Posterior cingulate gyrus (tissue), 11 donors: ENCODE results near the gene SUCO.
"Not testable (repeated sequence)": the region's sequence is repeated elsewhere in the genome, so short reads cannot be mapped to it uniquely, and the experiment has no call there.

Experiments
- DNase-seq, 10 donors: peaks; one replicate each; pipeline versions ENCODE4 v3.0.0 to v3.0.0-alpha.2; 2020 to 2021; ENCODE audit warnings: mixed read lengths in 3 of 10
- intact Hi-C: fragments of 100-400 bp; cut with DNase I; formaldehyde crosslinking; loops from one replicate; pipeline ENCODE4 v1.15.1; 2023

SUCO gene

DNA sequence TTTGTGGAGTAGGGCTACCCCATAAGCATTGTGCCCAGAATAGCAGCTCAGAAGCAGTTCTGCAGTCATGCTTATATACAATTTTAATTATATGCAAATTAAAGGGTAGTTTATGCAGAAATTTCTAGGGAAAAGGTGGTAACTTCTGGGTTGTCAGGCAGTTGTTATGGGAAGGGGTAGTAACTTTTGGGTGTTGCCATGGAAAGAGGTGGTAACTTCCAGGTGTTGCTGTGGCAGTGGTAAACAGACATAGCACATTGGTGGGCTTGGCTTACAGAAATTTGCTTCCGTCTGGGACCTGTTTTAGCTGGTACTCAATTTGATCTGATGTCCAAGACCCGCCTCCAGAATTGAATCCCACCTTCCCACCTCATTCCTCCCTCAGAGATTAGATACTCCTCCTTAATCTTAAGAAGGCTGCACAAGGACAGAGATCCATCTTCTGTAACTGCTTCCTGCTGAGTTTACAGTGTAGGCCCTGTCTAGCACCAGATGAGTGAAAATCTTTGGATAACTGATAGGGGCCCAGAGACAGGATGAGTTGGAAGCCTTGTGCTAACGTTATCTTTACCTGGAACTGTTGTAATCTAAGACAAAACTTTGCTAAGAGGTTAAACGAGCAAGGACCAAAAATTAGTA is 26.7 kb downstream of the SUCO start:
- intact Hi-C loops = no loop called here

GRCh38 chr1:172561252-172561651 is 28.3 kb downstream of the SUCO start:
- intact Hi-C loops = no loop called here
- DNase-seq = no peak

More for the DNA sequence above, 26.7 kb downstream of the SUCO start:
- DNase-seq = no peak

DNA sequence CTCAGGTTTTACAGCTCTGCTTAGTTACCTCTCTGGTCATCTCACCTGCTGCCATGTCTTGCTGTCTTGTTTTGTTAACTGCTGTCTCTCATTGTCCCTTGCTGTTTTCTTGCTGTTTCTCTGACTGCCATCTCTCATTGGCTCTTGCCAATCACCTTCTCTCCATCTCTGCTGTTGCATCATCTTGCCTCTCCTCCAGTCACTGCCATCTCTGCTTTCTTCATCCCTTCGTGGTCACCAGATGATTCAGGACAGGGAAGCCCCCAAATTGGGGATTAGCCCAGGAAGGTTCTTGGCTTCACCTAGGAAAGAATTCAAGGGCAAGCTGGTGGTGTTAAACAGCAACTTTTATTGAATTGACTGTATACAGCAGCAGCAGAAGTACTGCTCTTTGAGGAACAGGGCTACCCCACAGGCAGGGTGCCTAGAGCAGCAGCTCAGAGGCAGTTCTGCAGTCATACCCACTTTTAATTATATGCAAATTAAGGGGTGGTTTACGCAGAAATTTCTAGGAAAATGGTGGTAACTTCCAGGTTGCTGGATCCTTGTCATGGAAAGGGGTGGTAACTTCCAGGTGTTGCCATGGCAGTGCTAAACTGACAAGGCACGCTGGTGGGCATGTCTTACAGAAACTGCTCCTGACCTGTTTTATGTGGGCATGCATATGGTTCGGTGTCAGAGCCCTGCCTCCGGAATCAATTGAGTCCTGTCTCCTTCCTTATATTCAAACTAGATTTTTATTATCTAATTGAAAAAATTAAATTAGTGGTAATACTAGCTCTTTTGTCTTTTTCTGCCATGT is 33.4 kb downstream of the SUCO start:
- intact Hi-C loops = no loop called here
- DNase-seq = no peak

- peak in 1 of 10 donors; percentile 70 for DNase-seq
- intact Hi-C loops = no loop called here
Observed at GRCh38 chr1:172567720-172568119, 34.8 kb downstream of the SUCO start.

GRCh38 chr1:172574080-172574479 is 41.1 kb downstream of the SUCO start:
- intact Hi-C loops = no loop called here
- no peak for DNase-seq

- intact Hi-C loops = no loop called here
Observed at GRCh38 chr1:172578586-172578985, 45.6 kb downstream of the SUCO start.

DNA sequence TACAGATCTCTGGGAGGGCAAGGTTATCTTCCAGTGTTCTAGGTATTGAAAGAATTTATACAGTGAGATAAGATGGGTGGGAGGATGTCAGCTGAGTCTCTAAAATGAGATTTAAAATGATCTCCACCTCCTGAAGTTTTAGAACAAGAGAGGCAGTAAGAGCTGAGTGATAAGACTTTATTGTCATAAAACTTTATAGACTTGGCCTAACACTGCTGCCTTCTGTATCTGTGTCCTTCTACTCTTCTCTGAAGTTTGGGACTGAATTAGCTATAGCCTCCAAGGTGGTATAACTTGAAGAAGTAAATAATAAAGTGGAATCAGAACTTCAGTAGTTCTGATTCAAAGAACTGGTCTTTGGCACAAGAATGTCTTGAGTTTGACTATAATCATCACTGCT is 48.3 kb downstream of the SUCO start:
- intact Hi-C loops = no loop called here
- no peak for DNase-seq

More at GRCh38 chr1:172578586-172578985, 45.6 kb downstream of the SUCO start:
- DNase-seq = no peak

DNA sequence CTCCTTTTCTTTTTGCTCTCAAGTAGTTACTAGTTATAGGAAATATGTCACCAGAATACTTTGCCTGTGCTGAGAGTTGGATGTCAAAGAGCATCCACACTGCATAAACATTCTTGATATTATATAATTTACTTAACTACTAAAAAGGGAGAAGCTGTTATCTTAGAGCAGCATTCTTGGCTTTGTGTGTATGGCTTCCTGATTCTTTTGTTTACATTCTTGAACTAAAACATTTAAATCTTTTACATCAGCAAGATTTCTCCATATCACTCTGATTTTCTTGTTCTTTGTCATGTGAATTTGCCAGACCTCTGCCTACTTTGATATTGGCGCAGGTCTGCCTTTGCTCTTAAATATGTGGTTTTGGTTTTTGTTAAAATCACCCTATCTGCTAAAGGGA is 48.8 kb downstream of the SUCO start:
- intact Hi-C loops = no loop called here
- no peak for DNase-seq

DNA sequence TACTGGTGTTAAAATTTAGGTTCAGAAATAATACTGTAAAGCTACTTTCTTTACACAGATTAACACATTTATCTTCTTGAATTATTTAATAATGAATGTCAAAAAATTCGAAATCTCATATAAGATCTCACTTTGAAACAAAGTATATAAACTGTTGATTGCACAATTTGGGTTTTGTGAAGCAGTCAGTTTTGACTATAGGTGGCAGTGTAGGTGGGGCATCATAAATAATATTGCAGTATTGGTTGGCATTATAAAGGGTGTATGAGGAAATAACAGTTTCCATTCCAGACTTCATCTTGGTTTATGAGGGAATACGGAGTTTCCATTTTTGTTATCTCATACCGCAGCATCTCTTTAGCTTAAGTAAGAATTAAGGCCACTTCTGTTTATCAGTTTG is 49.9 kb downstream of the SUCO start:
- intact Hi-C loops = no loop called here
- DNase-seq = no peak

DNA sequence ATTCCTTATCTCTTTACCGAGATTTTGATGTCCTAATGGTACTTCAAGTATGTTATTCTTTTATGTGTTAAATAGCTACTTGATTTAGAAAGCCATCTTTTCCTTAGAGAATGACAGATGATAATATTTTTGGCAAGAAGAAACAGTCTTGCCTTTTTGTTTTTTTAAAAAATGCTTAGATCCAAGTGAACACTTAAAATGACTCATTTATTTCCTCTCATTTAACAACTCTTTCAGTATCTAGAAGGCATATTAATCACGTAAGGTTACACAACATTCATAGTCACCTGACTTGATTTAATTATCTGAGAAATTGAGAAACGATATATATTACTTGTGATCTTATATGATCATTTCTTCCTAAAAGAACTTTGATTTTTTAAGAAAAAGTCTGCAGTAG is 52.4 kb downstream of the SUCO start:
- intact Hi-C loops = no loop called here
- DNase-seq = no peak

GRCh38 chr1:172585861-172586260 is 52.9 kb downstream of the SUCO start:
- no peak for DNase-seq
- intact Hi-C loops = no loop called here

DNA sequence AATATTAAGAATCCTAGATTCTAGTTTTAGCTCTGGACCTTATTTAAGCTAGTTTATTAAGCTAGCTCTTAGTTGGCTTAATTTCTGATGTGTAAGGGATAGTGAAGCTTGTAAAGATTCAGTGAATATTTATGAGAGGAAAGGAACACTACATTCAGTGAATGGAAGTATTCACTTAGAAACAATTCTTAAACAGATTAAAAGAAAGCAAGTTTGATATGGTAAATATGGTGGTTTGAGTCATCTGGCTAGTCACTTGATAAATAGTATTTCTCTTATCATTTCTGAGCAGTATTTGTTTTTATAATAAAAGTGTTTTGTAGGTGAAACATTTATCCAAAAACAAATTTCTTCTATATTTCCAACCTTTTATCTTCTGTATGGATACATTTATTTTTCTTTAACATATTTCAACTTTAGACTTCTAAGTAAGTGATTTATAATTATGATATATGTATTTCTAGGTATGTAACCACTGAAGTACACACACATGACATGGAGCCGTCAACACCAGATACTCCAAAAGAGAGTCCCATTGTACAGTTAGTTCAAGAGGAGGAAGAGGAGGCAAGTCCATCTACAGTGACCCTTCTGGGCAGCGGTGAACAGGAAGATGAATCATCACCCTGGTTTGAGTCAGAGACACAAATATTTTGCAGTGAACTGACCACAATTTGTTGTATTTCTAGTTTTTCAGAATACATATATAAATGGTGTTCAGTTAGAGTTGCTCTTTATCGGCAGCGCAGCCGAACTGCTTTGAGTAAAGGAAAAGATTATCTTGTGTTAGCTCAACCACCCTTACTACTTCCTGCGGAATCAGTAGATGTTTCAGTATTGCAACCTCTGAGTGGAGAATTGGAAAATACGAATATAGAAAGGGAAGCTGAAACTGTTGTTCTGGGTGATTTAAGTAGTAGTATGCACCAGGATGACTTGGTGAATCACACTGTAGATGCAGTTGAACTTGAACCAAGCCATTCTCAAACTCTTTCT is 55.6 kb downstream of the SUCO start:
- DNase-seq = no peak
- intact Hi-C loops = no loop called here

- intact Hi-C loops = no loop called here
- no peak for DNase-seq
Observed at GRCh38 chr1:172589553-172589952, 56.6 kb downstream of the SUCO start.

DNA sequence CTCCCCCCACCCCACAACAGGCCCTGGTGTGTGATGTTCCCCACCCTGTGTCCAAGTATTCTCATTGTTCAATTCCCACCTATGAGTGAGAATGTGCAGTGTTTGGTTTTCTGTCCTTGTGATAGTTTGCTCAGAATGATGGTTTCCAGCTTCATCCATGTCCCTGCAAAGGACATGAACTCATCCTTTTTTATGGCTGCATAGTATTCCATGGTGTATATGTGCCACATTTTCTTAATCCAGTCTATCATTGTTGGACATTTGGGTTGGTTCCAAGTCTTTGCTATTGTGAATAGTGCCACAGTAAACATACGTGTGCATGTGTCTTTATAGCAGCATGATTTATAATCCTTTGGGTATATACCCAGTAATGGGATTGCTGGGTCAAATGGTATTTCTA is 58.5 kb downstream of the SUCO start:
- DNase-seq, intact Hi-C loops: not testable (repeated sequence)

- intact Hi-C loops, DNase-seq: not testable (repeated sequence)
Observed at GRCh38 chr1:172595066-172595465, 62.1 kb downstream of the SUCO start.

DNA sequence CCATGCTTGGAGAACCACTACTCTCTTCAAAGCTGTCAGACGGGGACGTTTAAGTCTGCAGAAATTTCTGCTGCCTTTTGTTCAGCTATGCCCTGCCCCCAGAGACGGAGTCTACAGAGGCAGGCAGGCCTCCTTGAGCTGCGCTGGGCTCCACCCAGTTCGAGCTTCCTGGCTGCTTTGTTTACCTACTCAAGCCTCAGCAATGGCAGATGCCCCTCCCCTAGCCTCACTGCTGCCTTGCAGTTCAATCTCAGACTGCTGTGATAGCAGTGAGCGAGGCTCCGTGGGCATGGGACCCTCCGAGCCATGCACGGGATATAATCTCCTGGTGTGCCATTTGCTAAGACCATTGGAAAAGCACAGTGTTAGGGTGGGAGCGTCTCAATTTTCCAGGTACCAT is 63.8 kb downstream of the SUCO start:
- peak in 2 of 10 donors; percentile 39 to 55 for DNase-seq
- intact Hi-C loops = not testable (repeated sequence)

DNA sequence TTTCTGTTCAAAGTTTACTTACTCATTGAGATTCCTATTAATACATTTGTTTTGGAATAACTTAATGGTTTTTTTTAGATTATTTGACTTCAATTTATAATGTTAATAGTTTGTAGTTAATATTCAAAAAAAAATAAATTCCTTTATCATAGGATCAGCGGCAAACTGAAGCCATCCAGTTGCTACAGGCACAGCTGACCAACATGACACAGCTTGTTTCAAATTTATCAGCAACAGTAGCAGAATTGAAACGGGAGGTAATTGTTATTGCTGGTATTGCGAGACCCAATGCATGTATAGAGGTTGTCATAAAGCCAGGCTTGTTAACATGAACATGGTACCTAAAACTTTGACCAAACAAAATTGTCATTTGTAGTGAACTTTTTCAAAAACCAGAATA is 67.0 kb downstream of the SUCO start:
- intact Hi-C loops = no loop called here

GRCh38 chr1:172600615-172601014 is 67.7 kb downstream of the SUCO start:
- intact Hi-C loops = no loop called here
- no peak for DNase-seq

More for the DNA sequence above, 67.0 kb downstream of the SUCO start:
- DNase-seq = no peak

GRCh38 chr1:172601046-172601630 is 68.2 kb downstream of the SUCO start:
- no peak for DNase-seq
- intact Hi-C loops = no loop called here

DNA sequence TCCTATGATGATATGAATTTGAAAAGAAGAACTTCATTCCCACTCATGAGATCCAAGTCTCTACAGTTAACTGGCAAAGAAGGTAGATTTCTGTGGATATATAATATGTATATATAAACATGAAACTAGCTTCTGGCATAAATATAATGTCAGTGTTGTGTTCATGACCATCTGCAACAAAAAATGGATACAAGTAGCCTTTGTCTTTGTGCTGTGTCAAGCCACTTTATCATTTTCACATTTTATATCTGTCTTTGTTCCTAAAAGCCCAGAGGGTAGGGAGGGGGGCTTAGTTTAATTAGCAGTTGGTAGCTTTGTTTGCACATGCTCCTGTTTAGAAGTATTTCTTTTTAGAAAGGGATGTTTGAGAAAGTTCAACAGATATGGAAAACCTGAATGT is 69.8 kb downstream of the SUCO start:
- intact Hi-C loops = no loop called here
- DNase-seq = no peak

DNA sequence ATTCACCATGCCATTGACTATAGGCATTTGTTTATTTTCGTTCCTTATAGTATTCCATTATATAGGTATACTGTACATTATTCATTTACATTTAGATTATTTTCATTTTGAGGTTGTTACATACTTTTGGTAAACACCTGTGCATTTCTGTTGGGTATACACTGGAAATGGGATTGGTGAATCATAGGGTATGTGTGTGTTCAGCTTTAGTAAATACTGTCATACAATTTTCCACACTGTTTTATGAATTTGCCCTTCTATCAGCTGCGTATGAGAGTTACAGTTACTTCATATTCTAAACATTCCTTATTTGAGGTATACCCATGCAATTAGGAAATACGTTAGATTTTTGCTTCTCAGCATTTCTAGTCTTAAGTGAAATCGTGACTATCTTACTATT is 70.9 kb downstream of the SUCO start:
- intact Hi-C loops = no loop called here
- DNase-seq = no peak
